Epithelial cell of esophagus (primary cell): Measurements from ENCODE around the gene PBX4.

Experiments
- DNase-seq: peaks from one replicate; pipeline ENCODE4 v3.0.0; 2010; ENCODE audit warnings: low read depth
- H3K4me3 ChIP-seq: 2 replicates; pipeline ENCODE4 v1.5.1; 2011; ENCODE audit warnings: mild to moderate bottlenecking, low read length, control low read depth
- CTCF ChIP-seq: IDR thresholded peaks from 2 replicates; pipeline ENCODE4 v1.5.1; 2011; ENCODE audit warnings: low read depth, mild to moderate bottlenecking, low read length, control low read depth, inconsistent platforms; ENCODE audit not compliant: insufficient read depth; ENCODE audit errors: missing control alignments

PBX4 gene

DNA sequence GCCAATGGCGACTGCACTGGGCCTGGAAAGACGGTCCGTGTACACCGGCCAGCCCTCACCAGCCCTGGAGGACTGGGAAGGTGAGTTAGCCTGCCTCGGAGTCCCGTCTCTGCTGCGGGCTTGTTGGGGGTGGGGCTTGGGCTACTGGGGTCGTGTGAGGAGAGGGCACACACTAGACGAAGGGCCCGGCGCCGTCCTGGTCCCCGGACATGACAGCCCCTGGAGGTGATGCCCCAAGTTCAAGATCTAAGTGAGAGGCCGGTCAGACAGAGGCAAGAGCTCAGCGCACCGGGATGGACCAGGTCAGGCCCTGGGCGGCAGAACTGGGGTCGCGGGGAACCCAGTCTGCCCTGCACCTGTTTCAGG lies 78.8 kb downstream of the PBX4 start:
- no peak for DNase-seq
- no peak overlapping the region for H3K4me3 ChIP-seq
- no peak for TF ChIP-seq CTCF

DNA sequence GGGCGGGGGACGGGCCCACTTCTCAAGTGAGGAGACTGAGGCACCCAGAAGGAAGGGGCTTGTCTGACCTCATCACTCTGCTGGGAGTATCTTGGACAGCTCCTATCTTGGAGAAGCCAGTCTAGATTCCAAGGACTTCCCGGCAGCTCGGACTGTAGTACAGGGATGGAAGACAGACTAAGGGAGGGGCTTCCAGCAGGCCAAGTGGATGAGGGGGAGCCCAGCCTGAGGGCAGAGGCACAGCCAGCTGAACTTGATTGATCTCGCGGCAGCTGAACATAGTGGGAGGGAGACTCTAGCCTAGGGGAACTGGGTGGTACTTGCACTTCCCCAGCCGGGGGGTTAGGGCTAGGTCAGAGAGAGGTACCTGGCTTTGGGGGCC lies 79.7 kb downstream of the PBX4 start:
- DNase-seq: no peak
- H3K4me3 ChIP-seq: no peak overlapping the region
- TF ChIP-seq CTCF: no peak

DNA sequence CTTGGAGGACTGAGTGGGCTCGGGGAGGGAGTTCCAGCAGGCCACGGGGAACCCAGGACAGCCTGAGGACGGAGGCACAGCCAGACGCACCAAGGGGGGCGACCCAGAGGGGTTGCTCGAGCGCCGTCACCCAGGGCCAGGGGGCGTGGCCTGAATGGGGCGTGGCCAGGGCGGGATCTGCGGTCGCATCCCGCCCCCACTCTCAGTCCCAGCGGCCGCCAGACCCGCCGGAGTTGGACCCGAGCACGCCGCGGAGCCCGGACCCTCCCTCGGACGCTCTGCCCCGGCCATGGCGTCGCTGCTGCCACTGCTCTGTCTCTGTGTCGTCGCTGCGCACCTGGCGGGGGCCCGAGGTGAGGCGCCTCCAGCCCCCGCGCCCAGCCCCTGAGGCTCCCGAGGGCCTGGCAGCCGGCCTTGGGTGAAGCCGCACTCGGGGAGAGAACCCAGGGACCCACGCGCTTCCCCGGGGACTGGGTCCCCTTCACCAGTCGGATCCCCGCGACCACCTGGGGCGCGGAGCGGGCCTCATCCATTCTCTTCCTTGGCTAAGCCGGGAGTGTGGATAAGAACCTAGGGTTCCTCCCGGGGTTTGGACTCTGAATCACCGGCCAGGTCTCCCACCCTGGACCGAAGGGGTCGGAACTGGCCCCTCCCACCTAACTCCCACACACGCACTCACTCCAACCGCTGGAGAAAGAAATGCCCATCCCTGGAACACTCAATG lies 80.3 kb downstream of the PBX4 start, which contains the start of gene CILP2:
Gene CILP2, plus strand, starts transcription at position 205 of the 724 bp plus-strand sequence. Its CDS starts 85 bp downstream, at position 290.
- no peak within 1 kb of the TSS for H3K4me3 ChIP-seq
- no peak for DNase-seq
- TF ChIP-seq CTCF: no peak

GRCh38 chr19:19537075-19538048 lies 81.1 kb downstream of the PBX4 start:
- H3K4me3 ChIP-seq: no peak overlapping the region
- no peak for DNase-seq
- no peak for TF ChIP-seq CTCF

- TF ChIP-seq CTCF: no peak
- DNase-seq: no peak
- H3K4me3 ChIP-seq: no peak overlapping the region
Observed at GRCh38 chr19:19535311-19536191, 82.9 kb downstream of the PBX4 start.

- no peak overlapping the region for H3K4me3 ChIP-seq
- DNase-seq: no peak
- no peak for TF ChIP-seq CTCF
Observed at GRCh38 chr19:19534556-19535265, 83.8 kb downstream of the PBX4 start.
